Measurements from ENCODE around the gene UBAC2.

Gene UBAC2

DNA sequence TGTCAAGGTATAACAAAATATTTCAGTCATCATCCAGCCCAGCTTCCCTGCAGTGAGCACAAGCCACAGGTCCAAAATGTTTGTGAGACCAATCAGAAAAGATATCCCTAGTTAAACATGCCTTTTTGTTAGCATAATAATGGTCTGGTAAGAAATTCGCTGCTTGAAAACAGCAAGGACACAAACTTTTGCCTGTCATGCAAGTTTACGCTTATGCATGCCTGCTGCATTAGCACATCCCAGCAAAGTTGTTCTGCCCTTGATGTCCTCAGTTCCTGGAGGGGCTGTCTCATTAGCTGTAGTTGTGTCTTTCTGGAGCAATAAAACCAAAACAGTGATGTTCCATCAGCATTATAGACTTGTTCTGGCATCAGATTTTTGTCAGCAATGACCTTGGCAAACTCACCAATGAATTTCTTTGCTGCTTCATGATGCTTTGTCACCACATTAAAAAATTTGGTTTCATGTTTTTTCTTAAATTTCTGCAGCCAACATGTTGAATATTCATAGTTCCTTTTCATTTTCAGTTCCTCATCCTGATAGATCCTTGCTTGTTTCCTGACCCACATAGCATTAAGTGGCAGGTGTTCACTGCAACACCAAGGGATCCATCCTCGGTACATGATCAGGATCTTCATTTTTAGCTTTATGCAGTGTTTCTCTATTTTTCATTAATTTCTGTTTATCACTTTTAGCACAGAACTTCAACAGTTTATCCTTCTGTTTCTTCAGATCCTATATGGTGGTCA lies 178.5 kb downstream of the UBAC2 start:
- Histone ChIP-seq H3K4me1 (ENCODE audit: control insufficient read depth, insufficient read depth, low read length) (peaks cover 3% of the 10 kb centered on the region), H3K9me3 (ENCODE audit: control insufficient read depth in 2 of 2, low read length in 2 of 2) (no peaks in the 10 kb centered on the region), H3K36me3 (ENCODE audit: control insufficient read depth in 2 of 2, insufficient read depth in 2 of 2, low read length in 2 of 2) (peaks cover 3 to 18% of the 10 kb centered on the region in 2 donors), H3K27me3 (ENCODE audit: control insufficient read depth in 1 of 2, insufficient read depth in 2 of 2, low read length in 2 of 2) (no peaks in the 10 kb centered on the region), H3K27ac (ENCODE audit: low read length) (no peak overlapping the region), H3K9ac (ENCODE audit: low read length in 2 of 2) (no peak overlapping the region), H3K4me3 (ENCODE audit: low read length in 2 of 2) (no peak overlapping the region)

DNA sequence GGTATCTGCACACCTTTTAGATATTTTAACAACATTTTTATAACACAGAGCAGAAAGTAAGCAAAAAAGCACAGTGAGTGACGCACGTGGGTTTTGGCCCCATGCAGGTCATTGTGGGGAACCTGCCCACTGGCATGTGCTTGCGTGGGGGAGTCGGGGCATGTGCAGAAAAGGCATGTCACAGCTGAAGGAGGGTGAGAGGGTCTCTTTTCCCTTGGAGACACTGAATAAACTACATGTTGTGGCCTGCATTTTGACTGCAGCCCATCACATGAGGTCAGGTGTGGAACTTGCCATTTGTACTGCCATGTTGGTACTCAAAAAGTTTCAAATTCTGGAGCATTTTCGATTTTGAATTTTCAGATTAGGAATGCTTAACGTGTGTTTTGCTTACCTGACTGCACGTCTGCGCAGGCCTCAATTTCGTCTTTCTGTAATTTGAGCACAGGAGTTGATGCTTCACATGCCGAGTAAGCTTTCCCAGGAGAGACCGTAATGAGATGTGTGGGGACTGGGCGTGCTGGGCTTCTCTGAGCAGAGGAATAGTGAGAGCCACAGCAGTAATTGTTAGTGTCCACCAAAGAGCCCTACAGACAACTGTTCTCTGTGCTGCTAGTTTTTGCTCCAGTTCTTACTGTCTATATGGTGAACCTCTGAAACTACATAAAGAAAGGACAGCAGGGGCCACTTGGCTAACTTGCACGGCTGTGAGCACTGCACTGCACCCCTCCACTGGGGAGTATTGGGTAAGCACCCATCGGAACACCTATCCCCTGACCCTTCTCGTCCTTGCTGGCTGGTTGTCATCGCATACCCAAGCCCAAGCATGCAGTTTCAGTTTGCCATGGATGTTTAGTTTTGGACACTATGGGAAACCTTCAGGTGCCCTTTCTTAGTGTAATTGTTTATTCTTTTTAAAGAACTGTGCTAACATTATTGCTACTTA lies 179.5 kb downstream of the UBAC2 start:
- Histone ChIP-seq H3K27me3 (ENCODE audit: control insufficient read depth in 1 of 2, insufficient read depth in 2 of 2, low read length in 2 of 2) (no peaks in the 10 kb centered on the region), H3K4me1 (ENCODE audit: control insufficient read depth, insufficient read depth, low read length) (peaks cover 3% of the 10 kb centered on the region), H3K9me3 (ENCODE audit: control insufficient read depth in 2 of 2, low read length in 2 of 2) (no peaks in the 10 kb centered on the region), H3K36me3 (ENCODE audit: control insufficient read depth in 2 of 2, insufficient read depth in 2 of 2, low read length in 2 of 2) (peaks cover 3 to 18% of the 10 kb centered on the region in 2 donors), H3K27ac (ENCODE audit: low read length) (no peak overlapping the region), H3K4me3 (ENCODE audit: low read length in 2 of 2) (no peak overlapping the region), H3K9ac (ENCODE audit: low read length in 2 of 2) (no peak overlapping the region)

DNA sequence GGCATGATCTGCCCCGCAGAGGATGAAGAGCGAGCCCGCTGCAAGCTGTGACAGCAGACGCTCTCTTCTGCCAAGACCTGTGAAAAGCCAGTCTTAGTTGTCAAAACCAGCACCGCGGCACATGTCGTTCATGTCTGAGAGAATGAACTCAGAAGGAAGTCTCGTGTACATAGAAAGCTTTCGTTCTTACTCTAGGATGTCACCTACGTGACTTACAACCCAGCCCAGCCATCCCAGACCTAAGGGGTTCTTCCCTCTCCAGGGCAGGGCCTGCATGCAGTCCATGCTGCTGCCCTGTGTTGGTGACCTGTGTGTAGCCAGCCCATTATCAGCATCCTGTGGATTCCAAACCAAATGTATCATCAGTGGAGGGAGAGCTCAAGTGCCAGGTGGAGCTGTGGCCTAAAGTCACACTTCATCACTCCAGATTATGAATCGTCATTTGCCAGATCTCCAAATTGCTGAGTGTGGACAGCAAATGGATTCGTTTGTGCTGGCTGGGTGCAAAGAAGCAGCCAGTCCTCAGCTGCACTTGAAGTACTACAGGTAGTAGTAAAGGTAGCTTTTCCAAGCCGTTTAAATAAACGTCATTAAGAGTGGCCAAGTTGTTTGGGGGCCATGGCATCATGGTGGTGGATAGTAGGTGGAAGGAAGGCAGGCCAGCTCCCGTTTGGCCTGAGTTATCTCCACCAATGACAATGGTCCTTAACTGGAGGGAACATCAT lies 180.4 kb downstream of the UBAC2 start:
- H3K9me3 ChIP-seq (ENCODE audit: control insufficient read depth in 2 of 2, low read length in 2 of 2), result no peaks in the 10 kb centered on the region
- peaks cover 3% of the 10 kb centered on the region for H3K4me1 ChIP-seq (ENCODE audit: control insufficient read depth, insufficient read depth, low read length)
- H3K27me3 ChIP-seq (ENCODE audit: control insufficient read depth in 1 of 2, insufficient read depth in 2 of 2, low read length in 2 of 2), result no peaks in the 10 kb centered on the region
- H3K36me3 ChIP-seq (ENCODE audit: control insufficient read depth in 2 of 2, insufficient read depth in 2 of 2, low read length in 2 of 2), result peaks cover 5 to 23% of the 10 kb centered on the region in 2 donors
- no peak overlapping the region for H3K27ac ChIP-seq (ENCODE audit: low read length)
- no peak overlapping the region for H3K9ac ChIP-seq (ENCODE audit: low read length in 2 of 2)
- H3K4me3 ChIP-seq (ENCODE audit: low read length in 2 of 2), result no peak overlapping the region

DNA sequence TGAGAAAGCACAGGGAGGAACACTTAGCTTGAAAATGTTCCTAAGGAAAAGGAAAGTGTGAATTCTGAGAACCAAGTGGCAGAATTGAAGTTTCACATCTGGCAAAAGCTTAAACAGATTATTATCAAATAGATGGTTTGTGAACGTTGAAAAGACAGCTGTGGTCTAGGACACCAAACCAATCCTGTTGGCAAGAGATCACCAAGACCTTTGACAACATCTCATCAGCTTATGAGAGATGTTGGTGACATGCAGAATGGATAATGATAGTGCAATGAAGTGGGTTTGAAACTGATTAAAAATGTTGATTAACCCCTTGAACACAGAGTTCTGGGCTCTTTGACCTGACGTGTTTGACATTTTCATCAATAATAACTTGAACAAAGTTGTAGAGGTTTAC lies 181.1 kb downstream of the UBAC2 start:
- no peaks in the 10 kb centered on the region for H3K9me3 ChIP-seq (ENCODE audit: control insufficient read depth in 2 of 2, low read length in 2 of 2)
- peaks cover 3% of the 10 kb centered on the region for H3K4me1 ChIP-seq (ENCODE audit: control insufficient read depth, insufficient read depth, low read length)
- no peak overlapping the region for H3K4me3 ChIP-seq (ENCODE audit: low read length in 2 of 2)
- H3K27ac ChIP-seq (ENCODE audit: low read length), result no peak overlapping the region
- H3K9ac ChIP-seq (ENCODE audit: low read length in 2 of 2), result no peak overlapping the region
- H3K36me3 ChIP-seq (ENCODE audit: control insufficient read depth in 2 of 2, insufficient read depth in 2 of 2, low read length in 2 of 2), result peaks cover 11 to 28% of the 10 kb centered on the region in 2 donors
- H3K27me3 ChIP-seq (ENCODE audit: control insufficient read depth in 1 of 2, insufficient read depth in 2 of 2, low read length in 2 of 2), result no peaks in the 10 kb centered on the region

DNA sequence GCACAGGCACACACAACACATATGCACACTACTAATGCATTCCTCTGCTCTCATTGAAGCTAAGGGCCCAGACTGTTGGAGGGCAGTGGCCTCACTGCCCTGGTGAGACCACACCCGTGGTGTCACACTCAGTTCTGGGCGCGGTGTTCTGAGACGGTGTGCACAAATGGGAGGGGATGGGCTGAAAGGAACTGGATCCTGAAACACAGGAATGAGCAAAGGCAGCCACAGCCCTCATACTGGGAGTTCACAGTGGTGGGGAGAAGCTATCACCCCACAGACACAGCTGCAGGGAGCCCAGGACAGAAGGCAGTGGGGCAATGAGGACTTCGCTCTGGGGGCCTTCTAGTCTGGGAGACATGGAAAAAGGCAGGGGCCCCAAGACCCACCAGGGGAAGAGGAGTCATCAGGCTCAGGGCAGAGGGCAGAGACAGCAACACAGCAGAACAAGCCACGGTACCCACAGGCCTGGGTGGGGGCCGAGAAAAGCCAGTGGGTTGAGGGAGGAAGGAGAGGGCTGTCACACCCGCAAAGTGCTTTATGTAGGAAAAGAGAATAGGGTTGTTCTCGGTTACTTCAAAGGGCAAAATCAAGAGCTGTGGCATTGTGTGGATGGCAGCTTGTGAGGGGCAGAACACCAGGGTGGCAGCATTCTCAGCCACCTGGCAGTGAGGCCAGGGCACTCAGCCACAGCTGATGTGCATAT lies 181.9 kb downstream of the UBAC2 start:
- Histone ChIP-seq H3K27ac (ENCODE audit: low read length) (no peak overlapping the region), H3K4me3 (ENCODE audit: low read length in 2 of 2) (no peak overlapping the region), H3K36me3 (ENCODE audit: control insufficient read depth in 2 of 2, insufficient read depth in 2 of 2, low read length in 2 of 2) (peaks cover 11 to 27% of the 10 kb centered on the region in 2 donors), H3K27me3 (ENCODE audit: control insufficient read depth in 1 of 2, insufficient read depth in 2 of 2, low read length in 2 of 2) (no peaks in the 10 kb centered on the region), H3K9ac (ENCODE audit: low read length in 2 of 2) (no peak overlapping the region), H3K9me3 (ENCODE audit: control insufficient read depth in 2 of 2, low read length in 2 of 2) (no peaks in the 10 kb centered on the region), H3K4me1 (ENCODE audit: control insufficient read depth, insufficient read depth, low read length) (peaks cover 3% of the 10 kb centered on the region)

DNA sequence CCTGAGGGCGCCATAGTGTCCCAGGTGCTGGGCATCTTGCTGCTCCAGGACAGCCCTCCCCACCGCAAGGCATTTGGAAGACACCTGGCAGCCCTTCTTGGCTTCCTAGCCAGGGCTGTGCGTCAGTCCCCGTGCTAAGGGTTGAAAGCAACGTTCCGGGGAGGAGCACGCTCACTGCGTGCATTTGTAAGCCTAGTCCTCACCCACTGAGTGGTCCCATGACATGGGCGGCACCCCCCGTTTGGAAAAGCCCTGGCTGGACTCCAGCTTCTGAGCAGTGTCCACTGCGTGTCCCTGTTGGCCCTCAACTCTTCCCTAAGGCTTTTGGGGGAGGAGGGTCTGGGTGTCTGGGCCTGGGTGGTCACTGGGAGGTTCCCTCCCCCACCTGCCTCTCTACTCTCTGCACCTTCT lies 182.9 kb downstream of the UBAC2 start:
- Histone ChIP-seq H3K27ac (ENCODE audit: low read length) (no peak overlapping the region), H3K4me3 (ENCODE audit: low read length in 2 of 2) (no peak overlapping the region), H3K27me3 (ENCODE audit: control insufficient read depth in 1 of 2, insufficient read depth in 2 of 2, low read length in 2 of 2) (no peaks in the 10 kb centered on the region), H3K36me3 (ENCODE audit: control insufficient read depth in 2 of 2, insufficient read depth in 2 of 2, low read length in 2 of 2) (peaks cover 11 to 24% of the 10 kb centered on the region in 2 donors), H3K9ac (ENCODE audit: low read length in 2 of 2) (no peak overlapping the region), H3K9me3 (ENCODE audit: control insufficient read depth in 2 of 2, low read length in 2 of 2) (no peaks in the 10 kb centered on the region), H3K4me1 (ENCODE audit: control insufficient read depth, insufficient read depth, low read length) (peaks cover 3% of the 10 kb centered on the region)

DNA sequence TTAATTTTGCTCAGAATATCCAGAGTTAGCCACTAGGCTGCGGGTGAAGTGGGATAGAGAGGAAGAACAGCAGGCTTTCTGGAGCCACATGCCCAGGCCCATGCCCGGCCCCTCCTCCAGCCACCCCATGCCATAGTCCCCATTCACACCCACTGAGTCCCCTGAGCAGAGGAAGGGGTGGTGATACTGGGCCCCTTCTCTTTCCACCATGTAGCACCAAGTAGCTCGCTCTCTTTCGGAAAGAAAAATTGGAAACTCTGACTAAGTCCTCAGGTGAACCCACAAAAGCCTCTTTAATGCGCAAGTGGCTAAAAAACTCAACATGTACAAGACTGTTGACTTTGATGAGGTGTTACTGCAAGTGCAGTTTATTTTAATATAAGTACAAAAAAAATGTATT lies 183.3 kb downstream of the UBAC2 start:
- Histone ChIP-seq H3K27ac (ENCODE audit: low read length) (no peak overlapping the region), H3K36me3 (ENCODE audit: control insufficient read depth in 2 of 2, insufficient read depth in 2 of 2, low read length in 2 of 2) (peaks cover 11 to 22% of the 10 kb centered on the region in 2 donors), H3K4me3 (ENCODE audit: low read length in 2 of 2) (no peak overlapping the region), H3K9me3 (ENCODE audit: control insufficient read depth in 2 of 2, low read length in 2 of 2) (no peaks in the 10 kb centered on the region), H3K9ac (ENCODE audit: low read length in 2 of 2) (no peak overlapping the region), H3K4me1 (ENCODE audit: control insufficient read depth, insufficient read depth, low read length) (peaks cover 3% of the 10 kb centered on the region), H3K27me3 (ENCODE audit: control insufficient read depth in 1 of 2, insufficient read depth in 2 of 2, low read length in 2 of 2) (no peaks in the 10 kb centered on the region)

DNA sequence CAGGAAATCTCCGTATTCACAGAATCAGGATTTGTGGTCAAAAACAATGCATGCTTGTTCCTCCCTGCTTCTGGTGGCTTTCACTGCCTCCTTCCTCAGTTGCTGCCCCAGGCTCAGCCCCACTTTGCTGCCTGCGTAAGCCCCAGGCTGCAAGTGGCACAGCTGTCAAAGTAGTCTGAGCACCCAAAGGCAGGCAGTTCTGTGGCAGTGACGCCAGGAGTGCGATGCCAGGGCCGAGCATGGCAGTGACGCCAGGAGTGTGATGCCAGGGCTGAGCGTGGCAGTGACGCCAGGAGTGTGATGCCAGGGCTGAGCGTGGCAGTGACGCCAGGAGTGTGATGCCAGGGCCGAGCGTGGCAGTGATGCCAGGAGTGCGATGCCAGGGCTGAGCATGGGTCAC lies 183.8 kb downstream of the UBAC2 start:
- no peak overlapping the region for H3K4me3 ChIP-seq (ENCODE audit: low read length in 2 of 2)
- H3K27ac ChIP-seq (ENCODE audit: low read length), result no peak overlapping the region
- H3K9ac ChIP-seq (ENCODE audit: low read length in 2 of 2), result no peak overlapping the region
- peaks cover 8 to 21% of the 10 kb centered on the region in 2 donors for H3K36me3 ChIP-seq (ENCODE audit: control insufficient read depth in 2 of 2, insufficient read depth in 2 of 2, low read length in 2 of 2)
- H3K4me1 ChIP-seq (ENCODE audit: control insufficient read depth, insufficient read depth, low read length), result peaks cover 3% of the 10 kb centered on the region
- H3K9me3 ChIP-seq (ENCODE audit: control insufficient read depth in 2 of 2, low read length in 2 of 2), result no peaks in the 10 kb centered on the region
- no peaks in the 10 kb centered on the region for H3K27me3 ChIP-seq (ENCODE audit: control insufficient read depth in 1 of 2, insufficient read depth in 2 of 2, low read length in 2 of 2)

DNA sequence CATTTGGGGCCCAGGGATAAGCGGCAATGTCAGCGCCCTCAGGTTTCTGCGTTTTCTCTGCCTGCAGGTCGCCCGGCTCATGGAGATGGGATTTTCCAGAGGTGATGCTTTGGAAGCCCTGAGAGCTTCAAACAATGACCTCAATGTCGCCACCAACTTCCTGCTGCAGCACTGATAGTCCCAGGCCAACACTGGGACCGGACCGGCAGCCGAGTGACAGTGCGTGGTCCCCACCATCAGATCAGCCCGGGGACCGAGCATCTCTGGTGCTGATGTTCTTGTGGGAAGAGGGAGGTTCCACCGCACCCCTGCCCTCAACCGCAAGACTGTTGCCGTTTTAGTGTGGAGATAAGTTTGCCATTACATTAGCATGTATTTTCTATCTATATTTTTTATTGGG lies 184.5 kb downstream of the UBAC2 start:
- H3K4me1 ChIP-seq (ENCODE audit: control insufficient read depth, insufficient read depth, low read length), result peaks cover 3% of the 10 kb centered on the region
- H3K27ac ChIP-seq (ENCODE audit: low read length), result no peak overlapping the region
- no peaks in the 10 kb centered on the region for H3K9me3 ChIP-seq (ENCODE audit: control insufficient read depth in 2 of 2, low read length in 2 of 2)
- no peak overlapping the region for H3K9ac ChIP-seq (ENCODE audit: low read length in 2 of 2)
- H3K27me3 ChIP-seq (ENCODE audit: control insufficient read depth in 1 of 2, insufficient read depth in 2 of 2, low read length in 2 of 2), result no peaks in the 10 kb centered on the region
- H3K4me3 ChIP-seq (ENCODE audit: low read length in 2 of 2), result no peak overlapping the region
- H3K36me3 ChIP-seq (ENCODE audit: control insufficient read depth in 2 of 2, insufficient read depth in 2 of 2, low read length in 2 of 2), result peaks cover 8 to 21% of the 10 kb centered on the region in 2 donors

DNA sequence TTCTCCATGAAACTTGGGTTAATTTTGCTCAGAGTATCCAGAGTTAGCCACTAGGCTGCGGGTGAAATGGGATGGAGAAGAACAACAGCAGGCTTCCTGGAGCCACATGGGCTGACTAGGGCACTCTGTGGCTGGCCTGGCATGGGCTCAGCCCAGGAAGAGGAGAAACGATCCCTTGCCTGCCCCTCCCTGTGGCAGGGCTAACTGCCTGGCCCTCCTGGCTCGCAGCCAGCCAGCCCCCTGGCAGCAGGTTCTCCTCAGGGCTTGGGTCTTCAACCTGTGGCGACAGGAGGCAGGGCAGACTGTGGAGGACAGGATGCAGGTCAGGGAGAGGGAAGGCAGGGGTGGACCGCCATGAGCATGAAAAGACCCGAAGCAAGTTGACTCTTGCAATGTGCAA lies 185.3 kb downstream of the UBAC2 start:
- Histone ChIP-seq H3K27ac (ENCODE audit: low read length) (no peak overlapping the region), H3K9ac (ENCODE audit: low read length in 2 of 2) (no peak overlapping the region), H3K36me3 (ENCODE audit: control insufficient read depth in 2 of 2, insufficient read depth in 2 of 2, low read length in 2 of 2) (peaks cover 8 to 17% of the 10 kb centered on the region in 2 donors), H3K4me1 (ENCODE audit: control insufficient read depth, insufficient read depth, low read length) (peaks cover 3% of the 10 kb centered on the region), H3K27me3 (ENCODE audit: control insufficient read depth in 1 of 2, insufficient read depth in 2 of 2, low read length in 2 of 2) (no peaks in the 10 kb centered on the region), H3K4me3 (ENCODE audit: low read length in 2 of 2) (no peak overlapping the region), H3K9me3 (ENCODE audit: control insufficient read depth in 2 of 2, low read length in 2 of 2) (no peaks in the 10 kb centered on the region)
